A172 (cell line): ENCODE data around the gene HDAC6. TPM values are rescaled to one million over a fixed set of nuclear protein-coding genes. Genes with fewer than 3 reads are reported as not detected.

Experiments used
- total RNA-seq: library from RNA; depleted of rRNA; stranded (reverse); fragments of >200 nt; shearing (Covaris generic); gene quantifications from 2 replicates; pipeline ENCODE4 v1.2.3, GENCODE V29; 2014; rRNA removed

Gene HDAC6
- total RNA-seq, 1 experiment from 2014 or later: 41.5 TPM

Other genes with a start within 250 kb of the HDAC6 start
- 126 and 142 TPM in 2 replicates for gene RBM3, start 227.6 kb upstream of the HDAC6 start, total RNA-seq
- 71.5 and 81.8 TPM in 2 replicates for gene WDR13, start 204.6 kb upstream of the HDAC6 start, total RNA-seq
- 0.62 and 3.6 TPM in 2 replicates for gene WAS, start 118.3 kb upstream of the HDAC6 start, total RNA-seq
- gene SUV39H1, start 105.3 kb upstream of the HDAC6 start, total RNA-seq: 18.4 and 18.9 TPM in 2 replicates
- not detected in 2 replicates for gene GLOD5, start 40.3 kb upstream of the HDAC6 start, total RNA-seq
- gene GATA1, start 15.5 kb upstream of the HDAC6 start, total RNA-seq: not detected in 2 replicates
- gene ERAS, start 24.4 kb downstream of the HDAC6 start, total RNA-seq: not detected in 2 replicates
- gene PCSK1N, start 33.5 kb downstream of the HDAC6 start, total RNA-seq: 15.3 and 16.5 TPM in 2 replicates
- 67.2 and 73.1 TPM in 2 replicates for gene TIMM17B, start 95.7 kb downstream of the HDAC6 start, total RNA-seq
- gene PQBP1, start 95.9 kb downstream of the HDAC6 start, total RNA-seq: 57.4 and 59.2 TPM in 2 replicates
- 18.9 and 32.6 TPM in 2 replicates for gene SLC35A2, start 109.6 kb downstream of the HDAC6 start, total RNA-seq
- gene PIM2, start 117.0 kb downstream of the HDAC6 start, total RNA-seq: 0.59 and 0.74 TPM in 2 replicates
- 26.4 and 31.5 TPM in 2 replicates for gene OTUD5, start 155.5 kb downstream of the HDAC6 start, total RNA-seq
- 0.67 and 0.91 TPM in 2 replicates for gene KCND1, start 169.8 kb downstream of the HDAC6 start, total RNA-seq
- gene GRIPAP1, start 200.2 kb downstream of the HDAC6 start, total RNA-seq: 15.9 and 18.3 TPM in 2 replicates
- 49.8 and 64.1 TPM in 2 replicates for gene TFE3, start 241.3 kb downstream of the HDAC6 start, total RNA-seq